Liver (tissue), 9 donors: ENCODE data around the gene CCDC68. TPM values are rescaled to one million over a fixed set of nuclear protein-coding genes. Genes with fewer than 3 reads are reported as not detected.

Experiments
- DNase-seq: peaks from one replicate; pipeline ENCODE4 v3.0.0-alpha.2; 2017; ENCODE audit warnings: low spot score
- H3K27ac ChIP-seq, 2 donors: one replicate each; pipeline ENCODE4 v1.7.0; 2013; ENCODE audit warnings: inconsistent platforms in 2 of 2, low read length in 2 of 2, control low read depth in 1 of 2, low read depth in 1 of 2, mild to moderate bottlenecking in 1 of 2
- H3K27me3 ChIP-seq, 4 donors: one replicate each; pipeline versions ENCODE4 v1.6.1 to v1.7.0; 2013; ENCODE audit warnings: low read length in 3 of 4, inconsistent platforms in 1 of 4, mild to moderate bottlenecking in 1 of 4, moderate library complexity in 1 of 4; ENCODE audit not compliant: control insufficient read depth in 4 of 4, insufficient read depth in 4 of 4
- H3K36me3 ChIP-seq, 4 donors: one replicate each; pipeline versions ENCODE4 v1.6.1 to v1.7.0; 2013; ENCODE audit warnings: low read length in 3 of 4, mild to moderate bottlenecking in 3 of 4, low read depth in 1 of 4, moderate library complexity in 1 of 4; ENCODE audit not compliant: control insufficient read depth in 4 of 4, insufficient read depth in 3 of 4
- H3K4me1 ChIP-seq, 4 donors: one replicate each; pipeline versions ENCODE4 v1.6.1 to v1.7.0; 2013; ENCODE audit warnings: low read length in 3 of 4, mild to moderate bottlenecking in 3 of 4, moderate library complexity in 1 of 4; ENCODE audit not compliant: control insufficient read depth in 4 of 4, insufficient read depth in 4 of 4
- H3K4me3 ChIP-seq, 3 donors: one replicate each; pipeline versions ENCODE4 v1.6.1 to v1.7.0; 2013; ENCODE audit warnings: low read length in 3 of 3, control low read depth in 1 of 3, low read depth in 1 of 3, mild to moderate bottlenecking in 1 of 3
- H3K9ac ChIP-seq, 2 donors: one replicate each; pipeline ENCODE4 v1.7.0; 2013; ENCODE audit warnings: low read length in 2 of 2, mild to moderate bottlenecking in 2 of 2, moderate library complexity in 2 of 2, control low read depth in 1 of 2, low read depth in 1 of 2
- H3K9me3 ChIP-seq, 4 donors: one replicate each; pipeline versions ENCODE4 v1.6.1 to v1.7.0; 2013; ENCODE audit warnings: low read length in 3 of 4; ENCODE audit not compliant: control insufficient read depth in 4 of 4
- EGR1 ChIP-seq, 2 donors: IDR thresholded peaks; 2 replicates each; pipeline ENCODE4 v1.6.1; 2016 to 2018; ENCODE audit warnings: antibody characterized with exemption in 2 of 2, low read depth in 2 of 2
- FOXA1 ChIP-seq: IDR thresholded peaks from 2 replicates; pipeline ENCODE4 v1.6.1; 2016; ENCODE audit warnings: antibody characterized with exemption
- FOXA2 ChIP-seq: IDR thresholded peaks from 2 replicates; pipeline ENCODE4 v1.6.1; 2016; ENCODE audit warnings: antibody characterized with exemption
- GABPA ChIP-seq, 2 donors: IDR thresholded peaks in 1 of 2; conservative IDR thresholded peaks in 1 of 2; 2 replicates each; pipeline ENCODE4 v1.6.1; 2016; ENCODE audit warnings: antibody characterized with exemption in 2 of 2, mild to moderate bottlenecking in 1 of 2, moderate library complexity in 1 of 2
- HNF4A ChIP-seq, 2 donors: conservative IDR thresholded peaks; 2 replicates each; pipeline ENCODE4 v1.6.1; 2016; ENCODE audit warnings: antibody characterized with exemption in 2 of 2, mild to moderate bottlenecking in 2 of 2
- HNF4G ChIP-seq: IDR thresholded peaks from 2 replicates; pipeline ENCODE4 v1.6.1; 2016; ENCODE audit warnings: antibody characterized with exemption
- JUND ChIP-seq, 2 donors: IDR thresholded peaks; 2 replicates each; pipeline ENCODE4 v1.6.1; 2016; ENCODE audit warnings: antibody characterized with exemption in 2 of 2
- NR2F2 ChIP-seq: IDR thresholded peaks from 2 replicates; pipeline ENCODE4 v1.6.1; 2016; ENCODE audit warnings: antibody characterized with exemption
- RAD21 ChIP-seq, 2 donors: IDR thresholded peaks; 2 replicates each; pipeline ENCODE4 v1.6.1; 2016; ENCODE audit warnings: antibody characterized with exemption in 2 of 2, mild to moderate bottlenecking in 2 of 2
- RXRA ChIP-seq, 2 donors: IDR thresholded peaks; 2 replicates each; pipeline ENCODE4 v1.6.1; 2017 to 2018; ENCODE audit warnings: antibody characterized with exemption in 2 of 2, mild to moderate bottlenecking in 1 of 2
- SP1 ChIP-seq: IDR thresholded peaks from 2 replicates; pipeline ENCODE4 v1.6.1; 2018; ENCODE audit warnings: antibody characterized with exemption, mild to moderate bottlenecking
- TAF1 ChIP-seq: conservative IDR thresholded peaks from 2 replicates; pipeline ENCODE4 v1.6.1; 2016; ENCODE audit warnings: antibody characterized with exemption, mild to moderate bottlenecking
- YY1 ChIP-seq: IDR thresholded peaks from 2 replicates; pipeline ENCODE4 v1.6.1; 2016; ENCODE audit warnings: antibody characterized with exemption, mild to moderate bottlenecking
- WGBS: extraction: QIAGEN DNeasy Blood & Tissue Kit; methylation state at CpG from one replicate; pipeline ENCODE4 v1.1.7; 2013; 5-methylcytosine and 5-hydroxymethylcytosine counted together
- polyA plus RNA-seq, 2 donors: library from polyadenylated mRNA; stranded (reverse) in 1 of 2; unstranded in 1 of 2; fragments of 200-250 nt in 1 of 2; fragments of >200 nt in 1 of 2; fragmentation: Nextera tagmentation in 1 of 2; extraction: Ambion mirVana in 1 of 2; gene quantifications; one replicate each; pipeline versions ENCODE4 v1.2.1 to v1.2.3, GENCODE V29; 2013 to 2015
- total RNA-seq, 2 donors: library from RNA; depleted of rRNA; stranded (reverse); fragments of >200 nt; gene quantifications; one replicate each; pipeline ENCODE4 v1.2.3, GENCODE V29; 2014
- TF ChIP-seq, protein P1 (sequence below): IDR thresholded peaks from 2 replicates; pipeline ENCODE4 v1.6.1; 2016; ENCODE audit warnings: antibody characterized with exemption
- TF ChIP-seq, protein P2 (sequence below): IDR thresholded peaks from 2 replicates; pipeline ENCODE4 v1.6.1; 2016; ENCODE audit warnings: antibody characterized with exemption, mild to moderate bottlenecking
- TF ChIP-seq, protein P3 (sequence below): IDR thresholded peaks from 2 replicates; pipeline ENCODE4 v1.6.1; 2016; ENCODE audit warnings: antibody characterized with exemption
- TF ChIP-seq, protein P4 (sequence below): fragments of 150-350 bp; IDR thresholded peaks from 2 replicates; pipeline ENCODE4 v1.5.1; 2017; ENCODE audit warnings: improper control_type of control experiment, low read depth, low read length; ENCODE audit not compliant: missing input control
- TF ChIP-seq, protein P5 (sequence below): IDR thresholded peaks from 2 replicates; pipeline ENCODE4 v1.6.1; 2016; ENCODE audit warnings: antibody characterized with exemption
- donor health status: healthy.
- donor health status: healthy.
- donor health status: healthy.
- donor health status: healthy.
- donor health status: healthy.

The CCDC68 gene
- total and polyA plus RNA-seq, 4 donors, result 2.6 to 17.5 (median 11.2) TPM

DNA sequence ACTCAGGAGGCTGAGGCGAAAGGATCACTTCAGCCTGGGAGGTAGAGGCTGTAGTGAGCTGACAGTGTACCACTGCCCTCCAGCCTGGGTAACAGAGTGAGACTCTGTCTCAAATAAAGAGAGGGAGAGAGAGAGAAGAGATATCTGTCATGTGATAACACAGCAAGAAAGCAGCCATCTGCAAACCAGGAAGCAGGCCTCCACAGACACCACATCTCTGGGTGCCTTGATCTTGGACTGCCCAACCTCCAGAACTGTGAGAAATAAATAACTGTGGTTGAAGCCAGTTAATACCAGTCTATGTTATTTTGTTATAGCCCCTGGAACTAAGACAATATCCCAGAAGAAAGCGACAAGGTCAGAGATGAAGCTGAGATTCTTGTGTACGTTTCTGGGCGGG is 2.6 kb upstream of the CCDC68 start:
- DNase-seq, result no peak
- no peak overlapping the region for H3K27ac ChIP-seq
- WGBS, result 94% methylated on average over 4 of the region's 4 CpGs
- H3K27me3 ChIP-seq, result no peaks in the 10 kb centered on the region
- TF ChIP-seq, protein P1, sequence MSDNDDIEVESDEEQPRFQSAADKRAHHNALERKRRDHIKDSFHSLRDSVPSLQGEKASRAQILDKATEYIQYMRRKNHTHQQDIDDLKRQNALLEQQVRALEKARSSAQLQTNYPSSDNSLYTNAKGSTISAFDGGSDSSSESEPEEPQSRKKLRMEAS, result no peak
- no peak for TF ChIP-seq YY1
- no peak for TF ChIP-seq HNF4G
- TF ChIP-seq FOXA2, result no peak
- TF ChIP-seq SP1, result no peak
- TF ChIP-seq EGR1 (IDR thresholded peaks at IDR 0.05; ENCODE audit: low read depth in 2 of 2), result no peak
- TF ChIP-seq, protein P2, sequence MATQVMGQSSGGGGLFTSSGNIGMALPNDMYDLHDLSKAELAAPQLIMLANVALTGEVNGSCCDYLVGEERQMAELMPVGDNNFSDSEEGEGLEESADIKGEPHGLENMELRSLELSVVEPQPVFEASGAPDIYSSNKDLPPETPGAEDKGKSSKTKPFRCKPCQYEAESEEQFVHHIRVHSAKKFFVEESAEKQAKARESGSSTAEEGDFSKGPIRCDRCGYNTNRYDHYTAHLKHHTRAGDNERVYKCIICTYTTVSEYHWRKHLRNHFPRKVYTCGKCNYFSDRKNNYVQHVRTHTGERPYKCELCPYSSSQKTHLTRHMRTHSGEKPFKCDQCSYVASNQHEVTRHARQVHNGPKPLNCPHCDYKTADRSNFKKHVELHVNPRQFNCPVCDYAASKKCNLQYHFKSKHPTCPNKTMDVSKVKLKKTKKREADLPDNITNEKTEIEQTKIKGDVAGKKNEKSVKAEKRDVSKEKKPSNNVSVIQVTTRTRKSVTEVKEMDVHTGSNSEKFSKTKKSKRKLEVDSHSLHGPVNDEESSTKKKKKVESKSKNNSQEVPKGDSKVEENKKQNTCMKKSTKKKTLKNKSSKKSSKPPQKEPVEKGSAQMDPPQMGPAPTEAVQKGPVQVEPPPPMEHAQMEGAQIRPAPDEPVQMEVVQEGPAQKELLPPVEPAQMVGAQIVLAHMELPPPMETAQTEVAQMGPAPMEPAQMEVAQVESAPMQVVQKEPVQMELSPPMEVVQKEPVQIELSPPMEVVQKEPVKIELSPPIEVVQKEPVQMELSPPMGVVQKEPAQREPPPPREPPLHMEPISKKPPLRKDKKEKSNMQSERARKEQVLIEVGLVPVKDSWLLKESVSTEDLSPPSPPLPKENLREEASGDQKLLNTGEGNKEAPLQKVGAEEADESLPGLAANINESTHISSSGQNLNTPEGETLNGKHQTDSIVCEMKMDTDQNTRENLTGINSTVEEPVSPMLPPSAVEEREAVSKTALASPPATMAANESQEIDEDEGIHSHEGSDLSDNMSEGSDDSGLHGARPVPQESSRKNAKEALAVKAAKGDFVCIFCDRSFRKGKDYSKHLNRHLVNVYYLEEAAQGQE, result no peak
- no peak for TF ChIP-seq JUND (IDR thresholded peaks at IDR 0.05)
- TF ChIP-seq, protein P3, sequence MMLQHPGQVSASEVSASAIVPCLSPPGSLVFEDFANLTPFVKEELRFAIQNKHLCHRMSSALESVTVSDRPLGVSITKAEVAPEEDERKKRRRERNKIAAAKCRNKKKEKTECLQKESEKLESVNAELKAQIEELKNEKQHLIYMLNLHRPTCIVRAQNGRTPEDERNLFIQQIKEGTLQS, result no peak
- no peak for TF ChIP-seq HNF4A (conservative IDR thresholded peaks at IDR 0.05)
- no peak for TF ChIP-seq GABPA (IDR thresholded peaks at IDR 0.05 in 1 of 2, conservative IDR thresholded peaks at IDR 0.05 in 1 of 2)
- no peak for TF ChIP-seq RXRA (IDR thresholded peaks at IDR 0.05)
- TF ChIP-seq TAF1, result no peak
- no peak for TF ChIP-seq NR2F2
- TF ChIP-seq, protein P4, sequence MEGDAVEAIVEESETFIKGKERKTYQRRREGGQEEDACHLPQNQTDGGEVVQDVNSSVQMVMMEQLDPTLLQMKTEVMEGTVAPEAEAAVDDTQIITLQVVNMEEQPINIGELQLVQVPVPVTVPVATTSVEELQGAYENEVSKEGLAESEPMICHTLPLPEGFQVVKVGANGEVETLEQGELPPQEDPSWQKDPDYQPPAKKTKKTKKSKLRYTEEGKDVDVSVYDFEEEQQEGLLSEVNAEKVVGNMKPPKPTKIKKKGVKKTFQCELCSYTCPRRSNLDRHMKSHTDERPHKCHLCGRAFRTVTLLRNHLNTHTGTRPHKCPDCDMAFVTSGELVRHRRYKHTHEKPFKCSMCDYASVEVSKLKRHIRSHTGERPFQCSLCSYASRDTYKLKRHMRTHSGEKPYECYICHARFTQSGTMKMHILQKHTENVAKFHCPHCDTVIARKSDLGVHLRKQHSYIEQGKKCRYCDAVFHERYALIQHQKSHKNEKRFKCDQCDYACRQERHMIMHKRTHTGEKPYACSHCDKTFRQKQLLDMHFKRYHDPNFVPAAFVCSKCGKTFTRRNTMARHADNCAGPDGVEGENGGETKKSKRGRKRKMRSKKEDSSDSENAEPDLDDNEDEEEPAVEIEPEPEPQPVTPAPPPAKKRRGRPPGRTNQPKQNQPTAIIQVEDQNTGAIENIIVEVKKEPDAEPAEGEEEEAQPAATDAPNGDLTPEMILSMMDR, result no peak
- no peak for TF ChIP-seq FOXA1
- TF ChIP-seq, protein P5, sequence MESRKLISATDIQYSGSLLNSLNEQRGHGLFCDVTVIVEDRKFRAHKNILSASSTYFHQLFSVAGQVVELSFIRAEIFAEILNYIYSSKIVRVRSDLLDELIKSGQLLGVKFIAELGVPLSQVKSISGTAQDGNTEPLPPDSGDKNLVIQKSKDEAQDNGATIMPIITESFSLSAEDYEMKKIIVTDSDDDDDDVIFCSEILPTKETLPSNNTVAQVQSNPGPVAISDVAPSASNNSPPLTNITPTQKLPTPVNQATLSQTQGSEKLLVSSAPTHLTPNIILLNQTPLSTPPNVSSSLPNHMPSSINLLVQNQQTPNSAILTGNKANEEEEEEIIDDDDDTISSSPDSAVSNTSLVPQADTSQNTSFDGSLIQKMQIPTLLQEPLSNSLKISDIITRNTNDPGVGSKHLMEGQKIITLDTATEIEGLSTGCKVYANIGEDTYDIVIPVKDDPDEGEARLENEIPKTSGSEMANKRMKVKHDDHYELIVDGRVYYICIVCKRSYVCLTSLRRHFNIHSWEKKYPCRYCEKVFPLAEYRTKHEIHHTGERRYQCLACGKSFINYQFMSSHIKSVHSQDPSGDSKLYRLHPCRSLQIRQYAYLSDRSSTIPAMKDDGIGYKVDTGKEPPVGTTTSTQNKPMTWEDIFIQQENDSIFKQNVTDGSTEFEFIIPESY, result no peak
- TF ChIP-seq RAD21 (IDR thresholded peaks at IDR 0.05), result no peak
- H3K4me1 ChIP-seq, result peaks cover 0 to 9% (median 6%) of the 10 kb centered on the region in 4 donors
- H3K9me3 ChIP-seq, result no peaks in the 10 kb centered on the region
- no peak overlapping the region for H3K9ac ChIP-seq
- no peaks in the 10 kb centered on the region for H3K36me3 ChIP-seq
- no peak overlapping the region for H3K4me3 ChIP-seq
